GM12878 (cell line): ENCODE measurements around the gene CABLES1. TPM values are rescaled to one million over a fixed set of nuclear protein-coding genes. Genes with fewer than 3 reads are reported as not detected.

Experiments used
- CHD1 ChIP-seq: IDR thresholded peaks from 2 replicates; pipeline ENCODE4 v1.6.1; 2012; ENCODE audit warnings: low read depth, low read length, improper control_type of control experiment
- CHD2 ChIP-seq: IDR thresholded peaks from 2 replicates; pipeline ENCODE4 v1.6.1; 2011; ENCODE audit warnings: low read depth, low read length, improper control_type of control experiment, borderline replicate concordance
- KDM1A ChIP-seq: fragments of 200-600 bp; sonication (generic); IDR thresholded peaks from 2 replicates; pipeline ENCODE4 v1.6.1; 2016; ENCODE audit warnings: borderline replicate concordance
- MTA3 ChIP-seq: IDR thresholded peaks from 2 replicates; pipeline ENCODE4 v1.6.1; 2012; ENCODE audit warnings: low read length, inconsistent platforms, borderline replicate concordance
- MYB ChIP-seq: fragments of 150-350 bp; IDR thresholded peaks from 2 replicates; pipeline ENCODE4 v1.6.1; 2014; ENCODE audit warnings: mild to moderate bottlenecking, low read depth, low read length, borderline replicate concordance
- MYC ChIP-seq: IDR thresholded peaks from 2 replicates; pipeline ENCODE4 v1.6.1; 2011; ENCODE audit warnings: mild to moderate bottlenecking, low read length, moderate library complexity, inconsistent platforms; ENCODE audit not compliant: insufficient read depth, insufficient replicate concordance, insufficient read length, severe bottlenecking
- NFXL1 ChIP-seq: fragments of 450-650 bp; IDR thresholded peaks from 2 replicates; pipeline ENCODE4 v1.6.1; 2017; ENCODE audit warnings: antibody characterized with exemption, mild to moderate bottlenecking, borderline replicate concordance
- PML ChIP-seq: IDR thresholded peaks from 2 replicates; pipeline ENCODE4 v1.6.1; 2012; ENCODE audit warnings: low read length, inconsistent platforms
- RAD21 ChIP-seq: IDR thresholded peaks from 2 replicates; pipeline ENCODE4 v1.6.1; 2011; ENCODE audit warnings: mild to moderate bottlenecking, low read depth, low read length, moderate library complexity; ENCODE audit not compliant: insufficient read depth
- SPI1 ChIP-seq: IDR thresholded peaks from 2 replicates; pipeline ENCODE4 v1.6.1; 2011; ENCODE audit warnings: low read depth, mild to moderate bottlenecking, low read length, moderate library complexity, borderline replicate concordance; ENCODE audit not compliant: insufficient read depth
- SRF ChIP-seq, 2 experiments: IDR thresholded peaks; 2 replicates each; pipeline ENCODE4 v1.6.1; 2011; ENCODE audit warnings: low read depth in 2 of 2, low read length in 2 of 2, mild to moderate bottlenecking in 1 of 2, moderate library complexity in 1 of 2
- TAF1 ChIP-seq: IDR thresholded peaks from 2 replicates; pipeline ENCODE4 v1.6.1; 2011; ENCODE audit warnings: mild to moderate bottlenecking, low read depth, low read length, borderline replicate concordance
- TBL1XR1 ChIP-seq: IDR thresholded peaks from 2 replicates; pipeline ENCODE4 v1.6.1; 2012; ENCODE audit warnings: low read depth, low read length, improper control_type of control experiment
- YBX1 ChIP-seq: fragments of 450-650 bp; IDR thresholded peaks from 2 replicates; pipeline ENCODE4 v1.6.1; 2016; ENCODE audit warnings: antibody characterized with exemption
- ZSCAN29 ChIP-seq: fragments of 450-650 bp; IDR thresholded peaks from 2 replicates; pipeline ENCODE4 v1.6.1; 2017; ENCODE audit warnings: mild to moderate bottlenecking, moderate library complexity
- ZZZ3 ChIP-seq: IDR thresholded peaks from 2 replicates; pipeline ENCODE4 v1.6.1; 2011; ENCODE audit warnings: low read depth; ENCODE audit not compliant: control insufficient read depth, insufficient read length
- polyA plus RNA-seq, 11 experiments: library from polyadenylated mRNA; depleted of rRNA in 4 of 11; unstranded in 6 of 11; stranded (reverse) in 5 of 11; fragments of >200 nt; fragmentation: Nextera tagmentation in 4 of 11; fragmentation: Illumina TruSeq in 1 of 11; extraction: Ambion mirVana in 4 of 11; extraction: Trizol in 1 of 11; gene quantifications; 1 replicate in 1 of 11; 2 replicates in 10 of 11; pipeline versions ENCODE4 v1.2.1 to v1.2.3, GENCODE V29; 2011 to 2016; ENCODE audit warnings: inconsistent platforms in 2 of 11, missing spikeins in 2 of 11, low read depth in 1 of 11
- total RNA-seq, 4 experiments: library from RNA; depleted of rRNA in 3 of 4; stranded (reverse); fragments of >200 nt in 3 of 4; fragmentation: Illumina TruSeq in 1 of 4; extraction: Trizol in 1 of 4; gene quantifications; 2 replicates each; pipeline versions ENCODE4 v1.2.1 to v1.2.3, GENCODE V29; 2013 to 2021
- TF ChIP-seq, protein P1 (sequence below): IDR thresholded peaks from 2 replicates; pipeline ENCODE4 v1.6.1; 2012; ENCODE audit warnings: low read depth, low read length, improper control_type of control experiment
- TF ChIP-seq, protein P2 (sequence below): IDR thresholded peaks from 2 replicates; pipeline ENCODE4 v1.6.1; 2011; ENCODE audit warnings: borderline replicate concordance, low read depth, mild to moderate bottlenecking, moderate library complexity, mixed read lengths, low read length; ENCODE audit not compliant: insufficient read depth; ENCODE audit errors: extremely low read length
- TF ChIP-seq, protein P3 (sequence below): fragments of 450-650 bp; IDR thresholded peaks from 2 replicates; pipeline ENCODE4 v1.6.1; 2017; ENCODE audit warnings: low read depth, mild to moderate bottlenecking, moderate library complexity
- TF ChIP-seq, protein P4 (sequence below): fragments of 450-650 bp; IDR thresholded peaks from 2 replicates; pipeline ENCODE4 v1.6.1; 2017; ENCODE audit warnings: mild to moderate bottlenecking, low read depth, inconsistent platforms; ENCODE audit not compliant: poor library complexity, severe bottlenecking
- TF ChIP-seq, protein P5 (sequence below), 3 experiments: IDR thresholded peaks in 2 of 3; conservative IDR thresholded peaks in 1 of 3; 2 replicates each; pipeline ENCODE4 v1.5.1; 2011; ENCODE audit warnings: low read depth in 3 of 3, low read length in 3 of 3, mild to moderate bottlenecking in 3 of 3, control low read depth in 2 of 3, moderate library complexity in 2 of 3, inconsistent platforms in 1 of 3, mixed read lengths in 1 of 3; ENCODE audit not compliant: control insufficient read depth in 2 of 3, insufficient read depth in 1 of 3; ENCODE audit errors: extremely low read depth in 1 of 3
- TF ChIP-seq, protein P6 (sequence below): fragments of 450-650 bp; IDR thresholded peaks from 2 replicates; pipeline ENCODE4 v1.6.1; 2014; ENCODE audit warnings: mild to moderate bottlenecking

CABLES1 gene
- total and polyA plus RNA-seq, 10 of the 15 experiments (the other 5 are each of a cell fraction or from before 2014, with no cell fraction given) = 2.9 to 27.2 (median 8.2) TPM

GRCh38 chr18:23306822-23307221, 171.5 kb downstream of the CABLES1 start (continued):
- peak; percentile 76; the same call in 1 of the 2 replicates for TF ChIP-seq ZSCAN29
- peak; percentile 84 for TF ChIP-seq CHD2
- TF ChIP-seq ZZZ3 = no peak
- TF ChIP-seq MYB = no peak
- no peak for TF ChIP-seq SRF (IDR thresholded peaks at IDR 0.05; ENCODE audit: low read depth in 2 of 2, low read length in 2 of 2)
- TF ChIP-seq, protein P1, sequence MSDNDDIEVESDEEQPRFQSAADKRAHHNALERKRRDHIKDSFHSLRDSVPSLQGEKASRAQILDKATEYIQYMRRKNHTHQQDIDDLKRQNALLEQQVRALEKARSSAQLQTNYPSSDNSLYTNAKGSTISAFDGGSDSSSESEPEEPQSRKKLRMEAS = no peak
- no peak for TF ChIP-seq MYC
- TF ChIP-seq PML = no peak
- no peak for TF ChIP-seq TBL1XR1
- no peak for TF ChIP-seq MTA3
- no peak for TF ChIP-seq YBX1
- TF ChIP-seq, protein P2, sequence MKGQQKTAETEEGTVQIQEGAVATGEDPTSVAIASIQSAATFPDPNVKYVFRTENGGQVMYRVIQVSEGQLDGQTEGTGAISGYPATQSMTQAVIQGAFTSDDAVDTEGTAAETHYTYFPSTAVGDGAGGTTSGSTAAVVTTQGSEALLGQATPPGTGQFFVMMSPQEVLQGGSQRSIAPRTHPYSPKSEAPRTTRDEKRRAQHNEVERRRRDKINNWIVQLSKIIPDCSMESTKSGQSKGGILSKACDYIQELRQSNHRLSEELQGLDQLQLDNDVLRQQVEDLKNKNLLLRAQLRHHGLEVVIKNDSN = no peak
- TF ChIP-seq NFXL1 = no peak
- TF ChIP-seq RAD21 = 0 out of 2 replicates have a peak, but pooled peaks have one; percentile 3
- TF ChIP-seq, protein P3, sequence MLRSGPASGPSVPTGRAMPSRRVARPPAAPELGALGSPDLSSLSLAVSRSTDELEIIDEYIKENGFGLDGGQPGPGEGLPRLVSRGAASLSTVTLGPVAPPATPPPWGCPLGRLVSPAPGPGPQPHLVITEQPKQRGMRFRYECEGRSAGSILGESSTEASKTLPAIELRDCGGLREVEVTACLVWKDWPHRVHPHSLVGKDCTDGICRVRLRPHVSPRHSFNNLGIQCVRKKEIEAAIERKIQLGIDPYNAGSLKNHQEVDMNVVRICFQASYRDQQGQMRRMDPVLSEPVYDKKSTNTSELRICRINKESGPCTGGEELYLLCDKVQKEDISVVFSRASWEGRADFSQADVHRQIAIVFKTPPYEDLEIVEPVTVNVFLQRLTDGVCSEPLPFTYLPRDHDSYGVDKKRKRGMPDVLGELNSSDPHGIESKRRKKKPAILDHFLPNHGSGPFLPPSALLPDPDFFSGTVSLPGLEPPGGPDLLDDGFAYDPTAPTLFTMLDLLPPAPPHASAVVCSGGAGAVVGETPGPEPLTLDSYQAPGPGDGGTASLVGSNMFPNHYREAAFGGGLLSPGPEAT = peak; percentile 86
- no peak for TF ChIP-seq TAF1
- no peak for TF ChIP-seq CHD1
- TF ChIP-seq, protein P4, sequence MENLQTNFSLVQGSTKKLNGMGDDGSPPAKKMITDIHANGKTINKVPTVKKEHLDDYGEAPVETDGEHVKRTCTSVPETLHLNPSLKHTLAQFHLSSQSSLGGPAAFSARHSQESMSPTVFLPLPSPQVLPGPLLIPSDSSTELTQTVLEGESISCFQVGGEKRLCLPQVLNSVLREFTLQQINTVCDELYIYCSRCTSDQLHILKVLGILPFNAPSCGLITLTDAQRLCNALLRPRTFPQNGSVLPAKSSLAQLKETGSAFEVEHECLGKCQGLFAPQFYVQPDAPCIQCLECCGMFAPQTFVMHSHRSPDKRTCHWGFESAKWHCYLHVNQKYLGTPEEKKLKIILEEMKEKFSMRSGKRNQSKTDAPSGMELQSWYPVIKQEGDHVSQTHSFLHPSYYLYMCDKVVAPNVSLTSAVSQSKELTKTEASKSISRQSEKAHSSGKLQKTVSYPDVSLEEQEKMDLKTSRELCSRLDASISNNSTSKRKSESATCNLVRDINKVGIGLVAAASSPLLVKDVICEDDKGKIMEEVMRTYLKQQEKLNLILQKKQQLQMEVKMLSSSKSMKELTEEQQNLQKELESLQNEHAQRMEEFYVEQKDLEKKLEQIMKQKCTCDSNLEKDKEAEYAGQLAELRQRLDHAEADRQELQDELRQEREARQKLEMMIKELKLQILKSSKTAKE = peak; percentile 81
- no peak for TF ChIP-seq KDM1A
- TF ChIP-seq, protein P5, sequence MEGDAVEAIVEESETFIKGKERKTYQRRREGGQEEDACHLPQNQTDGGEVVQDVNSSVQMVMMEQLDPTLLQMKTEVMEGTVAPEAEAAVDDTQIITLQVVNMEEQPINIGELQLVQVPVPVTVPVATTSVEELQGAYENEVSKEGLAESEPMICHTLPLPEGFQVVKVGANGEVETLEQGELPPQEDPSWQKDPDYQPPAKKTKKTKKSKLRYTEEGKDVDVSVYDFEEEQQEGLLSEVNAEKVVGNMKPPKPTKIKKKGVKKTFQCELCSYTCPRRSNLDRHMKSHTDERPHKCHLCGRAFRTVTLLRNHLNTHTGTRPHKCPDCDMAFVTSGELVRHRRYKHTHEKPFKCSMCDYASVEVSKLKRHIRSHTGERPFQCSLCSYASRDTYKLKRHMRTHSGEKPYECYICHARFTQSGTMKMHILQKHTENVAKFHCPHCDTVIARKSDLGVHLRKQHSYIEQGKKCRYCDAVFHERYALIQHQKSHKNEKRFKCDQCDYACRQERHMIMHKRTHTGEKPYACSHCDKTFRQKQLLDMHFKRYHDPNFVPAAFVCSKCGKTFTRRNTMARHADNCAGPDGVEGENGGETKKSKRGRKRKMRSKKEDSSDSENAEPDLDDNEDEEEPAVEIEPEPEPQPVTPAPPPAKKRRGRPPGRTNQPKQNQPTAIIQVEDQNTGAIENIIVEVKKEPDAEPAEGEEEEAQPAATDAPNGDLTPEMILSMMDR (IDR thresholded peaks at IDR 0.05 in 2 of 3, conservative IDR thresholded peaks at IDR 0.05 in 1 of 3; ENCODE audit: control insufficient read depth in 2 of 3, extremely low read depth in 1 of 3, insufficient read depth in 1 of 3, low read depth in 3 of 3, low read length in 3 of 3) = no peak
- TF ChIP-seq, protein P6, sequence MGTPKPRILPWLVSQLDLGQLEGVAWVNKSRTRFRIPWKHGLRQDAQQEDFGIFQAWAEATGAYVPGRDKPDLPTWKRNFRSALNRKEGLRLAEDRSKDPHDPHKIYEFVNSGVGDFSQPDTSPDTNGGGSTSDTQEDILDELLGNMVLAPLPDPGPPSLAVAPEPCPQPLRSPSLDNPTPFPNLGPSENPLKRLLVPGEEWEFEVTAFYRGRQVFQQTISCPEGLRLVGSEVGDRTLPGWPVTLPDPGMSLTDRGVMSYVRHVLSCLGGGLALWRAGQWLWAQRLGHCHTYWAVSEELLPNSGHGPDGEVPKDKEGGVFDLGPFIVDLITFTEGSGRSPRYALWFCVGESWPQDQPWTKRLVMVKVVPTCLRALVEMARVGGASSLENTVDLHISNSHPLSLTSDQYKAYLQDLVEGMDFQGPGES = no peak
- no peak for TF ChIP-seq SPI1
